GM19468 (cell line): ENCODE data around the gene AGAP2.
A peak's percentile ranks its signal among the peaks of the same experiment; 100 is the strongest.

Source experiments
- ATAC-seq: cut with Tn5 transposase; IDR thresholded peaks from one replicate; pipeline ENCODE4 v1.9.1; 2021; ENCODE audit warnings: mild to moderate bottlenecking, moderate library complexity, moderate number of reproducible peaks; ENCODE audit not compliant: unreplicated experiment; ENCODE audit errors: extremely low read depth

The AGAP2 gene

GRCh38 chr12:57769594-57769993, 31.1 kb upstream of the AGAP2 start:
- ATAC-seq = no peak

GRCh38 chr12:57767876-57768275, 29.3 kb upstream of the AGAP2 start:
- no peak for ATAC-seq

- ATAC-seq = no peak
Observed at GRCh38 chr12:57767305-57767698, 28.8 kb upstream of the AGAP2 start.

GRCh38 chr12:57766464-57767304, 28.1 kb upstream of the AGAP2 start, which contains the start of gene CYP27B1:
Gene CYP27B1 (minus strand): TSS chr12:57767078. CDS start chr12:57767041, 37 bp downstream.
- no peak for ATAC-seq

- ATAC-seq = no peak
Observed at GRCh38 chr12:57765698-57766463, 27.3 kb upstream of the AGAP2 start.

GRCh38 chr12:57765003-57765697, 26.6 kb upstream of the AGAP2 start:
- ATAC-seq = peak; percentile 63

GRCh38 chr12:57764662-57765002, 26.1 kb upstream of the AGAP2 start:
- no peak for ATAC-seq

- ATAC-seq = no peak
Observed at GRCh38 chr12:57763881-57764661, 25.5 kb upstream of the AGAP2 start.

GRCh38 chr12:57762463-57762862, 23.9 kb upstream of the AGAP2 start:
- ATAC-seq = no peak

GRCh38 chr12:57761391-57761998, 23.0 kb upstream of the AGAP2 start:
- no peak for ATAC-seq

GRCh38 chr12:57760347-57760982, 21.9 kb upstream of the AGAP2 start:
- no peak for ATAC-seq

- no peak for ATAC-seq
Observed at GRCh38 chr12:57759360-57759980, 20.9 kb upstream of the AGAP2 start.

GRCh38 chr12:57758552-57759359, 20.2 kb upstream of the AGAP2 start:
- no peak for ATAC-seq

- no peak for ATAC-seq
Observed at GRCh38 chr12:57757771-57758170, 19.2 kb upstream of the AGAP2 start.

GRCh38 chr12:57756406-57757341, 18.1 kb upstream of the AGAP2 start:
- no peak for ATAC-seq

- ATAC-seq = no peak
Observed at GRCh38 chr12:57755454-57756372, 17.2 kb upstream of the AGAP2 start.
